HepG2 (cell line): ENCODE results near the gene CTNND2. TPM values are rescaled to one million over a fixed set of nuclear protein-coding genes. Genes with fewer than 3 reads are reported as not detected.

ENCODE experiments used
- ATAC-seq: fragments of 200-7000 bp; cut with Tn5 transposase; 3 replicates; pipeline ENCODE4 v1.9.1; 2020; ENCODE audit warnings: mild to moderate bottlenecking, moderate library complexity
- BruUV-seq: library from RNA; stranded (reverse); fragments of 400-500 nt; replicated peaks from 2 replicates; lab custom pipeline; 2021; lab: Mats Ljungman, UMichigan
- CTCF ChIA-PET: fragments of 300-600 bp; formaldehyde crosslinking; extraction: SDS; loops from one replicate; lab custom pipeline; 2021; ENCODE audit warnings: low total read pairs, inconsistent platforms, low intra/inter-chr PET ratio; lab: Yijun Ruan, JAX
- POLR2A ChIA-PET: fragments of 350-600 bp; sonication (Branson Sonifier 250); formaldehyde crosslinking; loops from one replicate; lab custom pipeline; 2020; ENCODE audit warnings: antibody characterized with exemption, inconsistent platforms; lab: Yijun Ruan, JAX
- DNase-seq: peaks from one replicate; pipeline ENCODE4 v3.0.0-alpha.2; 2015; ENCODE audit warnings: low spot score
- FAIRE-seq: peaks from 3 replicates; lab custom pipeline; 2011; peaks lifted over from hg19 to GRCh38; lab: Jason Lieb, UNC
- H2AFZ ChIP-seq: one replicate; pipeline ENCODE4 v1.6.1; 2011; ENCODE audit warnings: low read length, inconsistent platforms
- H3K27ac ChIP-seq: fragments of 300-600 bp; 3 replicates; pipeline ENCODE4 v1.8.0; 2011; ENCODE audit warnings: mixed run types, mild to moderate bottlenecking, mixed read lengths, low read length, inconsistent platforms; ENCODE audit not compliant: insufficient read depth; ENCODE audit errors: extremely low read length
- H3K27me3 ChIP-seq, 2 experiments: fragments of 200-600 bp in 1 of 2; 2 replicates in 1 of 2; 3 replicates in 1 of 2; pipeline versions ENCODE4 v1.6.0 to v1.8.0; 2011; ENCODE audit warnings: low read length in 2 of 2, mild to moderate bottlenecking in 2 of 2, moderate library complexity in 2 of 2, inconsistent platforms in 1 of 2; ENCODE audit not compliant: insufficient read depth in 2 of 2, control insufficient read depth in 1 of 2
- H3K36me3 ChIP-seq, 2 experiments: fragments of 200-600 bp in 1 of 2; replicated peaks in 1 of 2; 2 replicates in 1 of 2; 3 replicates in 1 of 2; pipeline versions ENCODE4 v1.5.1 to v1.8.0; 2011; ENCODE audit warnings: low read length in 2 of 2, inconsistent platforms in 1 of 2; ENCODE audit not compliant: insufficient read depth in 2 of 2, control insufficient read depth in 1 of 2
- H3K4me1 ChIP-seq: 2 replicates; pipeline ENCODE4 v1.5.1; 2012; ENCODE audit warnings: low read length, inconsistent platforms; ENCODE audit not compliant: insufficient read depth
- H3K4me2 ChIP-seq: 2 replicates; pipeline ENCODE4 v1.6.0; 2011; ENCODE audit warnings: low read depth, low read length, inconsistent platforms
- H3K4me3 ChIP-seq, 3 experiments: fragments of 200-600 bp in 1 of 3; sonication (generic), shearing (Covaris generic) in 1 of 3; replicated peaks in 1 of 3; 2 replicates each; pipeline ENCODE4 v1.5.1; 2011 to 2016; ENCODE audit warnings: low read length in 3 of 3, inconsistent platforms in 2 of 3, low read depth in 2 of 3, mild to moderate bottlenecking in 2 of 3, control low read depth in 1 of 3, mixed read lengths in 1 of 3; ENCODE audit not compliant: insufficient read depth in 1 of 3
- H3K79me2 ChIP-seq: one replicate; pipeline ENCODE4 v1.6.1; 2011; ENCODE audit warnings: low read length, inconsistent platforms; ENCODE audit not compliant: insufficient read depth
- H3K9ac ChIP-seq: 2 replicates; pipeline ENCODE4 v1.6.0; 2011; ENCODE audit warnings: mild to moderate bottlenecking, low read depth, low read length, inconsistent platforms; ENCODE audit not compliant: insufficient read depth
- H3K9me3 ChIP-seq: 2 replicates; pipeline ENCODE4 v1.5.1; 2012; ENCODE audit warnings: mild to moderate bottlenecking, low read length
- H4K20me1 ChIP-seq: 2 replicates; pipeline ENCODE4 v1.6.0; 2011; ENCODE audit warnings: inconsistent platforms, mild to moderate bottlenecking, low read length, moderate library complexity; ENCODE audit not compliant: insufficient read depth
- ARID5B ChIP-seq: IDR thresholded peaks from 2 replicates; pipeline ENCODE4 v1.4.0; 2020; ENCODE audit warnings: mild to moderate bottlenecking, missing genetic modification reagents
- CENPX ChIP-seq: sonication (generic); formaldehyde crosslinking; IDR thresholded peaks from 2 replicates; pipeline ENCODE4 v1.9.0; 2021; ENCODE audit warnings: mild to moderate bottlenecking, missing genetic modification reagents, moderate library complexity
- GLMP ChIP-seq: sonication (generic); formaldehyde crosslinking; IDR thresholded peaks from 2 replicates; pipeline ENCODE4 v1.9.0; 2021; ENCODE audit warnings: missing genetic modification reagents, mild to moderate bottlenecking, borderline replicate concordance
- RORA ChIP-seq: sonication (generic); formaldehyde crosslinking; IDR thresholded peaks from 2 replicates; pipeline ENCODE4 v1.5.0; 2020; ENCODE audit warnings: mild to moderate bottlenecking, missing genetic modification reagents, moderate library complexity
- WGBS: methylation state at CpG from one replicate; pipeline ENCODE4 v1.1.6; 2017; ENCODE audit warnings: low lambda C conversion rate; 5-methylcytosine and 5-hydroxymethylcytosine counted together
- in situ Hi-C: cut with HindIII; loops from 2 replicates; pipeline ENCODE4 v1.10.0; 2017; ENCODE audit warnings: low pct_unique_long_range_greater_than_20kb; ENCODE audit not compliant: extremely low pct_ligation_motif_present
- intact Hi-C: fragments of 100-400 bp; cut with micrococcal nuclease; formaldehyde crosslinking; loops from one replicate; pipeline ENCODE4 v1.10.0; 2022; ENCODE audit not compliant: unreplicated experiment
- polyA plus RNA-seq, 8 experiments: library from polyadenylated mRNA; depleted of rRNA in 3 of 8; stranded (reverse) in 7 of 8; unstranded in 1 of 8; fragments of >200 nt; fragmentation: Illumina TruSeq in 4 of 8; extraction: Trizol in 4 of 8; gene quantifications; 2 replicates each; pipeline versions ENCODE4 v1.2.1 to v1.2.3, GENCODE V29; 2011 to 2016; ENCODE audit warnings: low read depth in 4 of 8, missing spikeins in 1 of 8, mixed read lengths in 1 of 8; ENCODE audit not compliant: insufficient read depth in 1 of 8
- total RNA-seq, 5 experiments: library from RNA; depleted of rRNA; stranded (reverse); fragments of >200 nt; fragmentation: Illumina TruSeq; extraction: Trizol; gene quantifications; 2 replicates each; pipeline ENCODE4 v1.2.3, GENCODE V29; 2016; ENCODE audit warnings: low read depth in 1 of 5
- TF ChIP-seq, protein P1 (sequence below): fragments of 450-650 bp; IDR thresholded peaks from 2 replicates; pipeline ENCODE4 v1.6.1; 2017
- TF ChIP-seq, protein P2 (sequence below): sonication (generic); formaldehyde crosslinking; IDR thresholded peaks from 2 replicates; pipeline ENCODE4 v1.4.0; 2020; ENCODE audit warnings: missing genetic modification reagents

The CTNND2 gene
- total and polyA plus RNA-seq, 2 of the 13 experiments (the other 11 are each of a cell fraction or from before 2014, with no cell fraction given): not detected

DNA sequence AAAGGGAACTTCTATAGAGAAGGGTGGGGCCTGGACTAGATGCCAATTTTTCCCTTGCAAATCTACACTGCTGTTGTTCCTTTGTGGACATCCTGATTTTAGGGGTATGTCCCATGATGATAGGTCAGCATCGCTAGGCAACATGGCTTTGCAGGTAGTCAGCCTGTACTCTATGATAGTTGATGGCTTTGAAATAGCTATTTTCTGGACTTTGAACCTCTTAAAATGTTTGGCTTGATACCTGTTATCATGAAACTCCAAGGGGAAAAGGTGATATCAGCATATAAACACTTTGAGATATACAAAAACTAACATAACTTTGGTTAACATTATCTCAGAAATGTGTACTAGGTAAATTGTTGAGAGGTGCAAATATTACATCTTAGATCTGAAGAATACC lies 533.2 kb downstream of the CTNND2 start (continued):
- TF ChIP-seq, protein P1, sequence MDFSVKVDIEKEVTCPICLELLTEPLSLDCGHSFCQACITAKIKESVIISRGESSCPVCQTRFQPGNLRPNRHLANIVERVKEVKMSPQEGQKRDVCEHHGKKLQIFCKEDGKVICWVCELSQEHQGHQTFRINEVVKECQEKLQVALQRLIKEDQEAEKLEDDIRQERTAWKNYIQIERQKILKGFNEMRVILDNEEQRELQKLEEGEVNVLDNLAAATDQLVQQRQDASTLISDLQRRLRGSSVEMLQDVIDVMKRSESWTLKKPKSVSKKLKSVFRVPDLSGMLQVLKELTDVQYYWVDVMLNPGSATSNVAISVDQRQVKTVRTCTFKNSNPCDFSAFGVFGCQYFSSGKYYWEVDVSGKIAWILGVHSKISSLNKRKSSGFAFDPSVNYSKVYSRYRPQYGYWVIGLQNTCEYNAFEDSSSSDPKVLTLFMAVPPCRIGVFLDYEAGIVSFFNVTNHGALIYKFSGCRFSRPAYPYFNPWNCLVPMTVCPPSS: no peak
- TF ChIP-seq, protein P2, sequence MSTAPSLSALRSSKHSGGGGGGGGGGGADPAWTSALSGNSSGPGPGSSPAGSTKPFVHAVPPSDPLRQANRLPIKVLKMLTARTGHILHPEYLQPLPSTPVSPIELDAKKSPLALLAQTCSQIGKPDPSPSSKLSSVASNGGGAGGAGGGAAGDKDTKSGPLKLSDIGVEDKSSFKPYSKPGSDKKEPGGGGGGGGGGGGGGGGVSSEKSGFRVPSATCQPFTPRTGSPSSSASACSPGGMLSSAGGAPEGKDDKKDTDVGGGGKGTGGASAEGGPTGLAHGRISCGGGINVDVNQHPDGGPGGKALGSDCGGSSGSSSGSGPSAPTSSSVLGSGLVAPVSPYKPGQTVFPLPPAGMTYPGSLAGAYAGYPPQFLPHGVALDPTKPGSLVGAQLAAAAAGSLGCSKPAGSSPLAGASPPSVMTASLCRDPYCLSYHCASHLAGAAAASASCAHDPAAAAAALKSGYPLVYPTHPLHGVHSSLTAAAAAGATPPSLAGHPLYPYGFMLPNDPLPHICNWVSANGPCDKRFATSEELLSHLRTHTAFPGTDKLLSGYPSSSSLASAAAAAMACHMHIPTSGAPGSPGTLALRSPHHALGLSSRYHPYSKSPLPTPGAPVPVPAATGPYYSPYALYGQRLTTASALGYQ (CRISPR knock-in tag): no peak
- TF ChIP-seq CENPX: no peak

- H3K9me3 ChIP-seq: no peaks in the 10 kb centered on the region
- FAIRE-seq: no peak
- CTCF ChIA-PET: no interaction called here
- 27% methylated on average over 7 of the region's 11 CpGs for WGBS
- H4K20me1 ChIP-seq: no peaks in the 10 kb centered on the region
- in situ Hi-C loops (no loop called here), intact Hi-C loops (no loop called here)
- no peaks in the 10 kb centered on the region for H3K27me3 ChIP-seq
- no TSS peak for BruUV-seq
- POLR2A ChIA-PET: no interaction called here
- no peak for ATAC-seq
- no peak overlapping the region for H2AFZ ChIP-seq
- H3K27ac ChIP-seq: no peak overlapping the region
- H3K36me3 ChIP-seq: no peaks in the 10 kb centered on the region
- H3K9ac ChIP-seq: no peak overlapping the region
- DNase-seq: no peak
- H3K4me2 ChIP-seq: no peak overlapping the region
- H3K4me3 ChIP-seq: no peak overlapping the region
- no peaks in the 10 kb centered on the region for H3K79me2 ChIP-seq
- no peaks in the 10 kb centered on the region for H3K4me1 ChIP-seq
- no peak for TF ChIP-seq RORA (CRISPR knock-in tag)
- no peak for TF ChIP-seq GLMP (CRISPR knock-in tag)
- TF ChIP-seq ARID5B (CRISPR knock-in tag): no peak
Measured at GRCh38 chr5:11364531-11364930, 539.7 kb downstream of the CTNND2 start.
